Heart left ventricle (tissue), 13 donors: ENCODE measurements around the gene NSG1.

Experiments
- CTCF ChIP-seq, 12 donors: fragments of 200-600 bp; sonication (generic) in 4 of 12; IDR thresholded peaks; one replicate each; pipeline versions ENCODE4 v1.5.0 to v1.8.0; 2018 to 2022; ENCODE audit warnings: antibody characterized with exemption in 12 of 12, mild to moderate bottlenecking in 5 of 12
- POLR2A ChIP-seq, 2 donors: fragments of 450-650 bp; IDR thresholded peaks; one replicate each; pipeline ENCODE4 v1.6.1; 2017; ENCODE audit warnings: antibody characterized with exemption in 2 of 2, mild to moderate bottlenecking in 2 of 2, moderate library complexity in 2 of 2
- donor health status: ischemic (EF 13 %, LVEDD 7.1; RV severe dilation, severe dysfunction).
- donor health status: DM: no; HTN: yes; CAD: no.
- donor health status: DM: no; HTN: no; CAD: no.
- donor health status: ischemic (EF 25% LVEDD 6.9; RV normal size, moderate dysfunction).
- donor health status: ischemic (EF 25% LVEDD 5.7; RV mildly dilated, moderate dysfunction).
- donor health status: ischemic (EF 35%, LVEDD 5.7; RV mildly dilated, moderate dysfunction).
- donor health status: nonischemic (EF 11% LVEDD 7.7; RV severe dilation, severe dysfunction).
- donor health status: DM: yes; HTN: yes; CAD: no.
- donor health status: PGD.
- donor health status: ischemic (EF 29% LVEDD 5.4; RV normal size, mild dysfunction).
- donor health status: nonischemic (EF 23%, LVEDD 6.1; RV moderate dilation, normal function).

GRCh38 chr4:4457803-4458553, 71.1 kb downstream of the NSG1 start:
- TF ChIP-seq CTCF (IDR thresholded peaks at IDR 0.05) (no peak), POLR2A (IDR thresholded peaks at IDR 0.05) (no peak)
